ENCODE data around the gene SH2D7.

DNA sequence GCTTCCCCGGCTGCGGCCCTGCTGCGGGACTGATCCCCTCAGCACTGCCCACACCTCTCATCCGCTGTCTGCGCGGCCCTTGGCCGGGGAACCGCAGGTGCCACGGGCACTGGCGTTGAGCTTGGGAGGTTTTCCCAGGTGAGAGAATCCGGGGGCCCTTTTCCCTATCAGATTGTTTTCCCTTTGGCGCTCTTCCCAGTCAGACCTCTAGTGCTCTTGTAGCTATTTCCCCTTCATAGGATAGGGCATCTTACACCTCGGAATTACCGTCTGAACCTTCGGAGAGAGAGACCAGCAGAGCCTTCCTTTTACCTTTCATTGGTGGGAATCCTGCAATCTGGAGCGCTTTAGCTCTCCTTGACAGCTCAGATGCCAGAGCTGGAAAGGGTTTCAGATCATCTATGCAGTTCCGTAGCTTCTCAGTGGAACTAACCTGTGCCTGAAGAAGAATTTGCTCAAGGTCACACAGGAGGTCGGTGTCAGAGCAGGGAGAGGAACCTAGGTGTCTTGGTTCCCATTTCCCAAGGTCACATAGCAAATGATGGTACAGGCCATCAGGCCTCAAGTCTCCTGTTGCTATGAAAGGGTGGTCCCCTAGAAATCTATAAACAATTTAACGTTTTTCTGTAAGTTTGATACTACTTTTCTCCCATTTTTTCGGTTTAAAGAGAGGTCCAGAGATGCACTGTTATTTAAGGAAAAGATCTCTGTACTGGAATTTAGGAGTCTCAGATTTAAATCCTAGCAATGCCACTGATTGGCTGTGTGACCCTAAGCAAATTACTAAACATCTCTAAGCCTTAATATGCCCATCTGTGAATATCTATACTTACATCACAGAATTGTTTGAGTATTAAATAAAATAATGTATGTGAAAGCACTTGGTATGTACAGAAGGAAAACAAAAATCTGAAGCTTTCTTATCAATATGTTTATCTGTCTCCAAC is 57.7 kb downstream of the SH2D7 start:
- no peak for TF ChIP-seq YY1 (IDR thresholded peaks at IDR 0.05; ENCODE audit: insufficient read depth, insufficient read length)
- TF ChIP-seq SUZ12 (IDR thresholded peaks at IDR 0.05; ENCODE audit: extremely low read depth, insufficient read depth, insufficient read length) = no peak

Measured in NT2/D1 (cell line).